ENCODE measurements around the gene NPIPA3. TPM values are rescaled to one million over a fixed set of nuclear protein-coding genes. Genes with fewer than 3 reads are reported as not detected.

Gene NPIPA3
- total and polyA plus RNA-seq, 2 experiments from 2014 or later: 0.32 to 4.5 TPM

DNA sequence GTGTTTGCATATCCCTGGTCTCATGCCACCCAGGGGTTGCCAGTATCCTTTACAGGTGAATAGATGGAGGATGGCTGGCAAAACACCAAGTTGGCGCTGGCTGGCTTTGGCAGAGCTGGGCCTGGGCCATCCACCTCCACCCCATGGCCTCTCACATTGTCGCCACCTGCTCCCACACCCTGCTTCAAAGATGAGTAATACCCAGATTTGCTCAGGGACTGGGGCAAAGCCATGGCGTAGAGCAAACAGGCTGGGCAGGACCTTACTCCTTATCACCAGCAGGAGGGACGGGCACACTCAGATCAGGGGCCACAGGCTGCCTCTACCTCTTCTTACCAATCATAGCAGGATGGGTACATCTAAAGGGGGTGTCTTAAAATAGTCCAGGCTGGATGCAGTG lies 33.4 kb upstream of the NPIPA3 start:
- 89 to 92% methylated on average over 4 of the region's 4 CpGs for WGBS, 2 experiments (ENCODE audit: low coverage in 1 of 2, low lambda C conversion rate in 2 of 2, missing lambda C conversion rate in 2 of 2)
- no peaks in the 10 kb centered on the region for H3K9me3 ChIP-seq (ENCODE audit: low read depth)
- H3K4me1 ChIP-seq (ENCODE audit: insufficient read depth): no peaks in the 10 kb centered on the region
- TF ChIP-seq EZH2 (IDR thresholded peaks at IDR 0.05; ENCODE audit: insufficient read depth, poor library complexity, severe bottlenecking) (no peak), EZH2phosphoT487 (IDR thresholded peaks at IDR 0.05; ENCODE audit: insufficient read depth, low read depth) (no peak)
- DNase-seq: no peak
- H3K27ac ChIP-seq: no peak overlapping the region
- H3F3A ChIP-seq (ENCODE audit: insufficient read depth): 0 out of 2 replicates have a peak, but pooled peaks cover under 1% of the 10 kb centered on the region
- H3K9me2 ChIP-seq (ENCODE audit: insufficient read depth): no peaks in the 10 kb centered on the region
- no peaks in the 10 kb centered on the region for H4K20me1 ChIP-seq (ENCODE audit: insufficient read depth)
- H3K4me3 ChIP-seq: no peak overlapping the region
- H3K9ac ChIP-seq: no peak overlapping the region
- no peak overlapping the region for H2AFZ ChIP-seq
- no peak overlapping the region for H3K4me2 ChIP-seq (ENCODE audit: unreplicated experiment)
- H3K27me3 ChIP-seq (replicated peaks; ENCODE audit: insufficient read depth): no peaks in the 10 kb centered on the region
- H3K36me3 ChIP-seq (ENCODE audit: low read depth): peaks cover 18% of the 10 kb centered on the region; the same call in 1 of the 2 replicates
- H3K79me2 ChIP-seq (ENCODE audit: insufficient read depth): no peaks in the 10 kb centered on the region
- in situ Hi-C loops (cut with MboI): no loop called here

DNA sequence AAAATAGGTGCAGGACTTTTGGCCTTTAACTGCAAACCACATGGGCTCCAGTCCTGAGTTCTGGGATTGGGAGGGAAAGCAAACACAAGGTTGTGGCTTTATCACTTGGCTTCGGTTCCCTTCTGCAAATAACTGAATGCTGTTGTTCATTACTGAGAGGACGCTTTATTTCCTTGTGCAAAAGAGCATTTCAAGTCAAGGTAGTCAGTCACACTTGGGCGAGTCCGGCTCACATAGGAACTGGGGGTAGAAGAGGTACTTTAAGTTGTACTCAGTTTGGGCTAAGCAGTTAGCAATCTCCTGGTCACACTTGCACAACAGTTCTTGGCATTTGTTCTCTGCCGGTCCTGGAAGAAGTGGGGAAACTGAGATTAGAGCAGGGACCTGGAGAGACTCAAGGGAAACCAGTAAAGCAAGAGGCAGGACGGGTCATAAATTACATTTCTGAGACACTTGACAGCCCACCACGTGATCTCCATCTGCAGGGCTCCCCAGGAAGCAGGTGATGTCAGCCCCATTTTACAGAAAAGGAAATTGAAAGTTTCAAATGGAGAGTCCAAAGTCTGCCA lies 30.7 kb upstream of the NPIPA3 start:
- Histone ChIP-seq H3K27me3 (replicated peaks; ENCODE audit: insufficient read depth) (no peaks in the 10 kb centered on the region), H4K20me1 (ENCODE audit: insufficient read depth) (no peaks in the 10 kb centered on the region), H3K4me2 (ENCODE audit: unreplicated experiment) (no peak overlapping the region), H3K79me2 (ENCODE audit: insufficient read depth) (no peaks in the 10 kb centered on the region), H3K27ac (no peak overlapping the region), H3K36me3 (ENCODE audit: low read depth) (no peaks in the 10 kb centered on the region), H3K4me3 (no peak overlapping the region), H3K9ac (no peak overlapping the region), H3K9me3 (ENCODE audit: low read depth) (no peaks in the 10 kb centered on the region), H2AFZ (no peak overlapping the region), H3K4me1 (ENCODE audit: insufficient read depth) (no peaks in the 10 kb centered on the region), H3F3A (ENCODE audit: insufficient read depth) (no peaks in the 10 kb centered on the region), H3K9me2 (ENCODE audit: insufficient read depth) (no peaks in the 10 kb centered on the region)
- 63 to 64% methylated on average over 7 of the region's 7 CpGs for WGBS, 2 experiments (ENCODE audit: low coverage in 1 of 2, low lambda C conversion rate in 2 of 2, missing lambda C conversion rate in 2 of 2)
- DNase-seq: no peak
- in situ Hi-C loops (cut with MboI): no loop called here
- TF ChIP-seq EZH2phosphoT487 (IDR thresholded peaks at IDR 0.05; ENCODE audit: insufficient read depth, low read depth): no peak
- no peak for TF ChIP-seq EZH2 (IDR thresholded peaks at IDR 0.05; ENCODE audit: insufficient read depth, poor library complexity, severe bottlenecking)

DNA sequence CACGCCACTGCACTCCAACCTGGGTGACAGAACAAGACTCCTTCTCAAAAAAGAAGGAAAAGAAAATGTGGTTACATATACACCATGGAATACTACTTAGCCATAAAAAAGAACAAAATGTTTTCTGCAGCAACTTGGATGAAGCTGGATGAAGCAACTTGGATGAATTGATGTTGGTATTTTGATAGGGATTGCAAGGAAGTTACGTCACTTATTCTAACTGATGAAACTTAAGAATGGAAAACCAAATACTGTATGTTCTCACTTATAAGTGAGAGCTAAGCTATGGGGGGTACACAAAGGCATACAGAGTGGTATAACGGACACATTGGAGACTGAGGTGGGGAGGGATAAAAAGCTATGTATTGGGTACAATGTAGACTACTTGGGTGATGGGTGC lies 26.6 kb upstream of the NPIPA3 start:
- no peak overlapping the region for H2AFZ ChIP-seq
- no peaks in the 10 kb centered on the region for H3K9me3 ChIP-seq (ENCODE audit: low read depth)
- no peak for DNase-seq
- no peaks in the 10 kb centered on the region for H3K4me1 ChIP-seq (ENCODE audit: insufficient read depth)
- H3K9ac ChIP-seq: no peak overlapping the region
- no peaks in the 10 kb centered on the region for H3K27me3 ChIP-seq (replicated peaks; ENCODE audit: insufficient read depth)
- H3K9me2 ChIP-seq (ENCODE audit: insufficient read depth): no peaks in the 10 kb centered on the region
- no peaks in the 10 kb centered on the region for H3K79me2 ChIP-seq (ENCODE audit: insufficient read depth)
- H3K4me3 ChIP-seq: no peak overlapping the region
- H3K27ac ChIP-seq: no peak overlapping the region
- in situ Hi-C loops (cut with MboI): no loop called here
- H3K36me3 ChIP-seq (ENCODE audit: low read depth): no peaks in the 10 kb centered on the region
- no peaks in the 10 kb centered on the region for H3F3A ChIP-seq (ENCODE audit: insufficient read depth)
- TF ChIP-seq EZH2 (IDR thresholded peaks at IDR 0.05; ENCODE audit: insufficient read depth, poor library complexity, severe bottlenecking): no peak
- TF ChIP-seq EZH2phosphoT487 (IDR thresholded peaks at IDR 0.05; ENCODE audit: insufficient read depth, low read depth): no peak
- WGBS, 2 experiments (ENCODE audit: low coverage in 1 of 2, low lambda C conversion rate in 2 of 2, missing lambda C conversion rate in 2 of 2): 54 to 55% methylated on average over 3 of the region's 3 CpGs
- no peak overlapping the region for H3K4me2 ChIP-seq (ENCODE audit: unreplicated experiment)
- H4K20me1 ChIP-seq (ENCODE audit: insufficient read depth): no peaks in the 10 kb centered on the region

DNA sequence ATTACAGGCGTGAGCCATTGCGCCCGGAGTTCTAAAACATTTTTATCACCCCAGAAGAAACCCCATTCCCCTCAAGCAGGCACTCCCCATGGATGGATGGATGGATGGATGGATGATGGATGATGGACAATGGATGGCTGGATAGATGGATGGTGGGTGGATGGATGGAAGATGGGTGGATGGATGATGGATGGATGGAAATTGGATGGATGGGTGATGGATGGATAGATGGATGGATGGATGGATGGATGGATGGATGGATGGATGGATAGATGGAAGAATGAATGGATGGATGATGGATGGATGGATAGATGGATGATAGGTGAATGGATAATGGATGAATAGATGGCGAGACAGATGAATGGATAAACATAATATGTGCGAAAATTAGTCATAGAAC lies 25.6 kb upstream of the NPIPA3 start:
- Histone ChIP-seq H3K4me1 (ENCODE audit: insufficient read depth) (no peaks in the 10 kb centered on the region), H3F3A (ENCODE audit: insufficient read depth) (no peaks in the 10 kb centered on the region), H3K9ac (no peak overlapping the region), H4K20me1 (ENCODE audit: insufficient read depth) (no peaks in the 10 kb centered on the region), H3K27ac (no peak overlapping the region), H3K4me3 (no peak overlapping the region), H3K4me2 (ENCODE audit: unreplicated experiment) (no peak overlapping the region), H3K27me3 (replicated peaks; ENCODE audit: insufficient read depth) (no peaks in the 10 kb centered on the region), H3K9me3 (ENCODE audit: low read depth) (no peaks in the 10 kb centered on the region), H3K9me2 (ENCODE audit: insufficient read depth) (no peaks in the 10 kb centered on the region), H3K36me3 (ENCODE audit: low read depth) (no peaks in the 10 kb centered on the region), H2AFZ (no peak overlapping the region), H3K79me2 (ENCODE audit: insufficient read depth) (no peaks in the 10 kb centered on the region)
- 86 to 89% methylated on average over 5 of the region's 5 CpGs for WGBS, 2 experiments (ENCODE audit: low coverage in 1 of 2, low lambda C conversion rate in 2 of 2, missing lambda C conversion rate in 2 of 2)
- no peak for TF ChIP-seq EZH2 (IDR thresholded peaks at IDR 0.05; ENCODE audit: insufficient read depth, poor library complexity, severe bottlenecking)
- no peak for DNase-seq
- in situ Hi-C loops (cut with MboI): no loop called here
